Stimulated activated naive CD8-positive, alpha-beta T cell treated with anti-CD3 and anti-CD28 coated beads, Interleukin-15, amount 100 ng/mL, for 72 hours (primary cell): ENCODE results near the gene SP3.
A peak's percentile ranks its signal among the peaks of the same experiment; 100 is the strongest.

Experiments
- ATAC-seq: fragments of 150-1000 bp; cut with Tn5 transposase; 2 replicates; pipeline ENCODE4 v1.10.0; 2021; ENCODE audit warnings: mild to moderate bottlenecking, moderate library complexity
- DNase-seq, 2 donors: peaks; one replicate each; pipeline ENCODE4 v3.0.0; 2021 to 2022
- H3K27ac Mint-ChIP-seq, 2 donors: one replicate each; pipeline ENCODE4 v1.8.0; 2022; ENCODE audit warnings: mild to moderate bottlenecking in 2 of 2, mixed read lengths in 2 of 2, moderate library complexity in 2 of 2
- H3K27me3 Mint-ChIP-seq: one replicate; pipeline ENCODE4 v1.8.0; 2022; ENCODE audit warnings: mixed read lengths
- H3K4me1 Mint-ChIP-seq: one replicate; pipeline ENCODE4 v1.8.0; 2022; ENCODE audit warnings: mild to moderate bottlenecking, mixed read lengths
- H3K4me3 Mint-ChIP-seq, 2 donors: one replicate each; pipeline ENCODE4 v1.8.0; 2022; ENCODE audit warnings: mild to moderate bottlenecking in 2 of 2, mixed read lengths in 2 of 2, moderate library complexity in 1 of 2
- H3K9me3 Mint-ChIP-seq, 2 donors: one replicate each; pipeline ENCODE4 v1.8.0; 2022; ENCODE audit warnings: mixed read lengths in 2 of 2

SP3 gene

DNA sequence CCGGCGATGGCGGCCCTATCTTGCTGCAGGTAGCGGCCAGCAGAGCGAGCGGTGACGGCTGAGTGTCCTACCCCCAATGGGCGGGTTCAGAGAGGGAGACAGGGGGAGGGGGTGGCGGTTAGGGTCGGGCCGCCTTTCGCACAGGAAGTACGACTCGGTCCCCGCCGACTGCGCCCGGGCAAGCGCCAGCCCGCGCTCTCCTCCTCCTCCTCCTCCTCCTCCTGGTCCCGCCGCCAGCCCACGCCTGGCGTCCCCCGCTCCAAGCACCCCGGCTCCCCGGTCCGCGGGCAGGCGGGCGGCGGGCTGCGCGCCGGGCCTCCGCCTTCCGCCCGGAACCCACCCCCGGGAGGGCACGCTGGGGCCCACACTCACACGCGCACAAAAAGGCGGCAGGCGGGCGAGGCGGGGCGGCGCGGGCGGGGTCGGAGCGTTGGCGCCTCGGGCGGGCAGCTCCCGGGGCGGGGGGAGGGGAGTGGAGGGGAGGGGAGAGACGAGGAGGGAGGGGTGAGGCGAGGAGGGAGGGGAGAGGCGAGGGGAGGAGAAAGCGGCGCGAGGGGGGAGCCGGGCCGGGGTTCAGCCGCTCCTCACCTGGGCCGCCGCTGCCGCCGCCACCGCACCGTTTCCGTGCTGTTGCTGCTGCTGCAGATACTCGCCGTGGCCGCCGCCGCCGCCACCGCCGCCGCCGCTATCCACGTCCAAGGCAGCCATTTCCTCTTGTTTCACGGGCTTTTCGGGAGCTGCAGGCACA lies 1.2 kb downstream of the SP3 start:
- ATAC-seq = peak; percentile 79
- H3K9me3 Mint-ChIP-seq = no peaks in the 10 kb centered on the region
- H3K27me3 Mint-ChIP-seq = no peaks in the 10 kb centered on the region
- H3K4me1 Mint-ChIP-seq = peaks cover 31% of the 10 kb centered on the region
- peak overlapping the region; percentile 40 to 94 for H3K27ac Mint-ChIP-seq
- peak; percentile 92 to 93 for DNase-seq
- H3K4me3 Mint-ChIP-seq = peak overlapping the region; percentile 97

DNA sequence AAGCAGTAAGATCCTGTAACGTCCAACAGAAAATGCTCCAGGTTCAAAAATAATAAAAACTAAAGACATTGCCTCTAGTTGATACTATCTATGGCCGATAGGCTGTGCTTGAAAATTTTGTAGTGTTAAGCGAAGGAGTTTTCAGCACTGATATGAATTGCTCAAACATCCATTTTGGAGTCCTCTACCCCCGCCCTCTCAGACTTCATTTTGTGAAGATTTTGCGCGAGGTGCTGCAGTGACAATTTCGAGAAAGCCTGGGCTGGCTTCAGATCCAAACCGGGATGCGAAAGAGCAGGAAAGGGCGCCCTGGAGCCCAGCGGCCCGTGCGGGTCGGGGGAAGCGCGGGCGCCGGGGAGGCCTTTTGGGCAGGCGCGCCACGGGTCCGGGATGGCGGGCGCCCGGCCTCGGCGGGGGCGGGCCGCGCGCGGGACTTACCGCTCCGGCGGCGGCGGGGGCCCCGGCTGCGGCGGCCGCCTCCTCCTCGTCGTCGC lies 1.8 kb downstream of the SP3 start:
- ATAC-seq (peak; percentile 41), DNase-seq (peak in 1 of 2 donors; percentile 77)
- Mint-ChIP-seq H3K27me3 (no peaks in the 10 kb centered on the region), H3K9me3 (no peaks in the 10 kb centered on the region), H3K27ac (peak overlapping the region; percentile 98 to 100), H3K4me3 (peak overlapping the region; percentile 95 to 97), H3K4me1 (peaks cover 37% of the 10 kb centered on the region)

DNA sequence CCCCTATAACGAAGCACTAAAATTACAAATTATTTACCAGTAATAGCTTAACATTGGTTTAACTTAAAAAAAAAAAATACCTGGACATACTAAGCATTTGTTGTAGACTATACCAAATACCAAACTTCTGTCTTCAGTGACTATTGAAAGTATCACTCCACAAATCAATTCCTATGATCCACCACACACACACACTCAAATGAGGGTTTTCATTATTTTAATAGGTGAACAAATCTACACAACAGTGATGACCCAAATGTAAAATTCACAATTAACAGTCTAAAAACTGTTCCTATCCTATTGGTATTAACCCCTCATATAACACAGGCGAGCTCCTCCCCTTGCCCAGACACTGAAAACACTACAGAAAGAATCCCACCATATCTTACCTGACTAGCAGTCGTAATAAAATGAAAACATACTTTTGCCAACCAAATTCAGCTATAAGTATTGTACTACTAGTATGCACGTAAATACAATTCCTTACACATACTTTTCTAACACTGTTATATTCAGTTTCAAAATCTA lies 2.5 kb downstream of the SP3 start:
- H3K27me3 Mint-ChIP-seq = no peaks in the 10 kb centered on the region
- DNase-seq (no peak), ATAC-seq (no peak)
- H3K4me1 Mint-ChIP-seq = peaks cover 41% of the 10 kb centered on the region
- H3K9me3 Mint-ChIP-seq = no peaks in the 10 kb centered on the region
- peak overlapping the region; percentile 98 to 100 for H3K27ac Mint-ChIP-seq
- peak overlapping the region; percentile 95 to 97 for H3K4me3 Mint-ChIP-seq

DNA sequence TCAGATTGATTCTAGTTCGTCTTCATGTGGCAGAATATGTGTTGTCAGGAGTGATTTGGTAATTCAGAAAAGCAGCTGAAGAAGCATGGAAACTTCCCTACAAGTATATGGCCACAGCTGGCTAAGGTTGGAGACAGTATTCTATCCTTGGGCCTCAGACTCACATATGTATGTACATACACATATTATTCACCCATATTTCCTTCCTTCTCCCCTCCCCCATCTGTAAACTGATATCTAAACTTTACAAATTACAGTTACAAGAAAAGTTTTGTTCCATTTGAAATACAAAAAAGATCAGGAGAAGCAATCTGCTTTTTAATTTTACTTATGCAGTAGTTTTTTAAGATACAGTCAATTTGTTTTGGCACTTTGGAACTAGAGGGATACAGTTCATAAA lies 3.1 kb downstream of the SP3 start:
- Mint-ChIP-seq H3K4me3 (peak overlapping the region; percentile 95 to 97), H3K9me3 (no peaks in the 10 kb centered on the region), H3K27ac (peak overlapping the region; percentile 90 to 100), H3K27me3 (no peaks in the 10 kb centered on the region), H3K4me1 (peaks cover 47% of the 10 kb centered on the region)
- ATAC-seq (no peak), DNase-seq (no peak)

DNA sequence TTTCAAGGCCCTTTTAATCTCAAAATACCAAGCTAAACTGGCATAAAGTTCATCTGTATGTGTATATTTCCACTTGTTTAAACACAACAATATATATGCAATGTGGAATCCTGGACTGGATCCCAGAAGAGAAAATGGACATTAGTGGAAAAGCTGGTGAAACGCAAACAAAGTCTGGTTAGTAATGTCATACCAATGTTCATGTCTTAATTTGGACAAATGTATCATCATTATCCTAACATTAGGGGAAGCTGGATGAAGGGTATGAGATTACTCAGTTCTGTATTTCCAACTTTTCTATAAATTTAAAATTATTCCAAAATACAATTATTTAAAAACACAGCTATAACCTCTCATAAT lies 3.8 kb downstream of the SP3 start:
- no peaks in the 10 kb centered on the region for H3K9me3 Mint-ChIP-seq

DNA sequence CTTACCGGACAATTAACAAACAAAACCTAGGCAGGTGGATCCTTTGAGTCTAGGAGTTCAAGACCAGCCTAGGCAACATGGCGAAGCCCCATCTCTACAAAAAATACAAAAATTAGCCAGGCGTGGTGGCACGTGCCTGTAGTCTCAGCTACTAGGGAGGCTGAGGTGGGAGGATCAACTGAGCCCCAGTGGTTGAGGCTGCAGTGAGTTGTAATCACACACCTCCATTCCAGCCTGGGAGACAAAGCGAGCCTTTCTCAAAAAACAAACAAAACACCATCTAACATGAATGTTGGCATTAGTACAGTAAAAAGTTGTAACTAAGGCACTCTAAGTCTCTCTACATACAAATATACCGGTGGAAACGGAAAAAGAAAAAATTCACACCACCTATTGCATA lies 5.3 kb downstream of the SP3 start:
- no peaks in the 10 kb centered on the region for H3K27me3 Mint-ChIP-seq
- H3K4me1 Mint-ChIP-seq = peaks cover 54% of the 10 kb centered on the region
- no peak for DNase-seq
- peak overlapping the region in 1 of 2 donors; percentile 48 for H3K27ac Mint-ChIP-seq
- peak overlapping the region; percentile 74 to 83 for H3K4me3 Mint-ChIP-seq
- no peak for ATAC-seq
- H3K9me3 Mint-ChIP-seq = no peaks in the 10 kb centered on the region

More for the DNA sequence above, 3.8 kb downstream of the SP3 start:
- H3K27me3 Mint-ChIP-seq = no peaks in the 10 kb centered on the region
- DNase-seq = no peak
- no peak for ATAC-seq
- H3K27ac Mint-ChIP-seq = no peak overlapping the region
- peak overlapping the region; percentile 46 to 97 for H3K4me3 Mint-ChIP-seq
- peaks cover 47% of the 10 kb centered on the region for H3K4me1 Mint-ChIP-seq

DNA sequence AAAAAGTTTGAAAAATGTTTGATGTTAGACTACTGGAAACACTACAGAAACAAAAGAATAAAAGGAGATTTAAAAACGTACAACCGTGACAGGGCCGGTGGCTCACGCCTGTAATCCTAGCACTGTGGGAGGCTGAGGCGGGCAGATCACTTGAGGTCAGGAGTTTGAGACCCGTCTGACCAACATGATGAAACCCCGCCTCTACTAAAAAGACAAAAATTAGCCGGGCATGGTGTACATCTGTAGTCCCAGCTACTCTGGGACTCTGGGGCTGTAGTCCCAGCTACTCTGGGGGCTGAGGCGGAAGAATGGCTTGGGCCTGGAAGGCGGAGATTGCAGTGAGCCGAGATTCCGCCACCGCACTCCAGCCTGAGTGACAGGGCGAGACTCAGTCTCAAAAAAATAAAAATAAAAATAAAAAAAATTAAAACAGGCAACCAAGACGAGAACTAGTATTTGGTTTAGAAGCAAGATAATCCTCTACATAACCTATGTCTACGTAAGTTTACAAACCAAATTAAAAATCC lies 5.8 kb downstream of the SP3 start:
- H3K4me3 Mint-ChIP-seq = peak overlapping the region; percentile 75 to 83
- H3K27me3 Mint-ChIP-seq = no peaks in the 10 kb centered on the region
- peak overlapping the region; percentile 62 to 90 for H3K27ac Mint-ChIP-seq
- ATAC-seq (no peak), DNase-seq (no peak)
- H3K4me1 Mint-ChIP-seq = peaks cover 56% of the 10 kb centered on the region
- H3K9me3 Mint-ChIP-seq = no peaks in the 10 kb centered on the region

DNA sequence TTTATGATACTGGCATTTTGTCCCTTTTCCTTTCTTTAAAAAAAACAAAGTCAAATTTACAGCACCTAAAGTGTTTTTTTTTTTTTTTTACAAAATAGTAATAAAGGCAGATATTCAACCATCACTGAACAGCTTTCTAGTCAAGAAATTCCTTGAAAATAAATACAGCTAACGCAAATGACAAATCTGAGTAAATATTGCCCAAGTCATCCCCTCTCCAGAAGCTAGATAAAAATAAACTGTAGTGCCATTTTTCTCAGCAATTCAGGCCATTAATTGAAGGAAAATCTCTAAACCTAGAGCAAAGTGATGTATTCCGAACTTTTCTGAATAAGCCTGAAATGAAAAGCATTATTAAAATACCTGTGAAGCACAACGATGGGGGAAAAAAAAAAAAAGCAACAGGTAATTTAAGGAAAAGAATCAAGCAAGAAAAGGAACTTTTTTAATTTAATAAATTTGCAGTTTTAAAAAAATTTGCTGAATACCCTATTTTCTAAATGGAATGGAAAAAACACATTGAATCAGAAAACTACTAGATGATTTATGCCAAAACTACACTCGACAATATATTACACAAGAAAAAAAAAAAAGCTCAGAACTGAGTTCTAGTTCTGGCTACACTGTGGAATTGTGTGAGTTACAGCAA lies 6.9 kb downstream of the SP3 start:
- Mint-ChIP-seq H3K9me3 (no peaks in the 10 kb centered on the region), H3K4me1 (peaks cover 67% of the 10 kb centered on the region), H3K4me3 (peak overlapping the region; percentile 55 to 63), H3K27ac (no peak overlapping the region), H3K27me3 (no peaks in the 10 kb centered on the region)
- DNase-seq = no peak
- ATAC-seq = no peak

DNA sequence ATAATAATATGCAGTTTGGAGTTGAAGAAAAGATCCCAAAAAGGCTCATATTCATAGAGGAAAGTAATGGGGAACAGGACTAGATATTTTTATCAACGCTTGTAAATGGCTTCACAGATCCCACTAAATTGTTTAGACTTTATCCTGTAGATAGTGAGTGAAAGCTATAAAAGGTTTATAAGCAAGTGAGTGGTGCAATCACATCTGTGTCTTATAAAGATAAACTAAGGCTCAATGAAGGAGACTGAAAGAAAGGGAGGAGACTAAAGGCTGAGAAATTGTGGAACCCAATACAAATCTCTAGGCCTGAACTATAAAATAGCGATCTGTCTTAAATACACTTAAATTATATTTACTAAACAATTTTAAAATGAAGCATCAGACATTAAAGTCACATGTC lies 7.7 kb downstream of the SP3 start:
- no peak for DNase-seq
- H3K27me3 Mint-ChIP-seq = no peaks in the 10 kb centered on the region
- H3K4me1 Mint-ChIP-seq = peaks cover 75% of the 10 kb centered on the region
- H3K9me3 Mint-ChIP-seq = no peaks in the 10 kb centered on the region
- no peak for ATAC-seq
- H3K4me3 Mint-ChIP-seq = peak overlapping the region; percentile 13 to 47
- H3K27ac Mint-ChIP-seq = no peak overlapping the region

DNA sequence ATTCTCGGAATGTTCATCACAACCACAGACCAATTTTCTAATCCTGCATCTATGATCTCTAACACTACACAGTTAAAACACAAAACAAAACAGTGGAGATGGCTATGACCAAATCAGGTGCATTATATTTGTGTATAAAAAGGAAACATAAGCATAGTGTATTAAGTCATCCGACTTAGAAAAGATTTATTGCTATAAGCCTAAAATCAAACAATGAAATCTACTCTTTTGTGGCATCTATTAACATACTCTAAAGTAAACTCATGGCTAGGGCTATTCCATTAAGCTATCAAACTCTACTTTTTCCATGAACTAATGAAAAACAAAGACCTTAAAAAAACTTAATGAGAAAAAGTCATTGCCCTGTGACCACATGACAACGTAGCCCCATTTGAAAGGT lies 8.7 kb downstream of the SP3 start:
- Mint-ChIP-seq H3K27me3 (no peaks in the 10 kb centered on the region), H3K4me1 (peaks cover 86% of the 10 kb centered on the region), H3K9me3 (no peaks in the 10 kb centered on the region), H3K27ac (no peak overlapping the region), H3K4me3 (no peak overlapping the region)
- DNase-seq = no peak
- ATAC-seq = no peak

DNA sequence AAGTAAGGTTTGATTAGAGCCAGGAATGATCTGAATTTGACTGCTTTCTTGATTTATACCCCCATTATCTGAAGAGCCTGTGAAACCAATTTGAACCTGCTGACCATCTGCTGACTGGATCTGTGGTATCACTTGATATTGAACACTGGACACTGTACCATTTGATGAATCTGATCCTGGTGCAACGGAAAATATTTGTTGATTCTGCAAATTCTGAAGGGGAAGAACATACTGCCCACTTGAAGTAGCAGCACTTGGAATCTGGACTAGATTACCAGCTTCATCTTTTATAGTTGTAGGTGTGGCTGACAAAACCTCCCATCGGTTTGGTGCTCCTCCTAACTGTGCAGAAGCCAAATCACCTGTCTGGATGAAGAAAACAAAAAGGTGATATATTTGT lies 9.3 kb downstream of the SP3 start:
- ATAC-seq (no peak), DNase-seq (no peak)
- Mint-ChIP-seq H3K27ac (no peak overlapping the region), H3K4me3 (no peak overlapping the region), H3K4me1 (peaks cover 87% of the 10 kb centered on the region), H3K9me3 (no peaks in the 10 kb centered on the region), H3K27me3 (no peaks in the 10 kb centered on the region)

DNA sequence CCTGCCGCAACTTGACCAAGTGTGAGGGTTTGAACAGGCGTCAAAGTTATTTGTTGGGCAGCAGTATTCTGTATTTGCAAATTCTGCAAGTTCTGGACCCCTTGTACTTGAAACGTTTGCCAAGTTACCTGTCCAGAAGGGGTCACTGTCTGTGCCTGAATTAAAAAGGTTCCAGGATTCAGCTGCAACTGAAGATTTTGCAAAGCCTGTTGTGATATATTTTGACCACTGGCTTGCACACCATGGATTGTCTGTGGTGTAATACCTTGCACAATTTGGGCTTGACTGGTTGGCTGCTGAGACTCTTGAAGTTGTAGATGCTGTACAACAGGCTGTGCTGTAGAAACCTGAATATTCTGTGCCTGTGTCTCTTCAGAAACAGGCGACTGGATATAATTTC lies 10.2 kb downstream of the SP3 start:
- Mint-ChIP-seq H3K27ac (no peak overlapping the region), H3K27me3 (no peaks in the 10 kb centered on the region), H3K9me3 (no peaks in the 10 kb centered on the region), H3K4me1 (peaks cover 84% of the 10 kb centered on the region), H3K4me3 (no peak overlapping the region)
- ATAC-seq (no peak), DNase-seq (no peak)

DNA sequence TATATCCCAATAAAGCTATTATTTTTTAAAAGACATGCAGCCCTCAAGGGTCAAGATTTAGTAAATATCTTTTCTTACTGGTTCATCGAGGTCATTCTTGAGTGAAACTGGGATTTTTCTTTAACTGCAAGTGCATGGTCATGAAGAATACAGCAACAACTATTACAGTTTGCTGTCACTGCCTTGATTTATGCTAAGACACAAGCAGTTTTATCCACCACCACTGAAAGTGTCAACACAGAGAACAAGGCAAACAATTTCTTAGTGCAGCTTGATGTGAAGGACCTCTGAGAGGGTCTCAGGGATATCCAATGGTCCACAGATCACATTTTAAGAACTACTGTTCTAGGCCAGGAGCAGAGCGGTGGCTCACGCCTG lies 12.1 kb downstream of the SP3 start:
- peaks cover 71% of the 10 kb centered on the region for H3K4me1 Mint-ChIP-seq
- peak overlapping the region in 1 of 2 donors; percentile 49 for H3K4me3 Mint-ChIP-seq
- no peaks in the 10 kb centered on the region for H3K27me3 Mint-ChIP-seq
- peak; percentile 21 for ATAC-seq
- no peaks in the 10 kb centered on the region for H3K9me3 Mint-ChIP-seq
- peak overlapping the region; percentile 72 to 80 for H3K27ac Mint-ChIP-seq
- no peak for DNase-seq

DNA sequence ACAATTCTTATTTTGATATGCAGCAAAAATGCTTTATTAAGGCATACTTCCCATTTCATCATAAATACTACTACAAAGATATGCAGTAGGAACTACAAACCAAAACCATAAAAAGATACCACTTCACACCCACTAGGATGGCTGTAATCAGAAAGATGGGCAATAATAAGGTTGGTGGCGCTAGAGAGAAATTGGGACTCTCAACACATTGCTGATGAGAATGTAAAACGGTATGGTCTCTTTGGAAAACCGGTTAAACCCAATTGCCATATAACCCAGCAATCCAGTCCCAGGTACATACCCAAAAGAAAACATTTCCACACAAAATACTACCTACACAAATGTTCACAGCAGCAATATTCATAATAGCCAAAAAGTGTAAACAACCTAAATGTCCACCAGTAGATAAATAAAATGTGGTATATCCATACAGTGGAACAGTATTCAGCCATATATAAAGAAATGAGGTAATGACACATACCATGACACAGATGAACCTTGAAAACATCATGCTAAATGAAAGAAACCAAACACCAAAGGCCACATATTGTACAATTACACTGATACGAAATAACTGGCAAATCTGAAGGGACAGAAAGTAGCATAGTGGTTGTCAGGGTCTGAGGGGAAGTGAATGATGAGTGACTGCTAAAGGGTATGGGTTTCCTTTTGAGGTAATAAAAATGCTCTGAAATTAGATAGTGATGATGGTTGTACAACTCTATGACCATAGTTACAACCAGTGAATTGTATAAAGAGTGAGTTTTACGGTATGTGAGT lies 12.7 kb downstream of the SP3 start:
- Mint-ChIP-seq H3K4me1 (peaks cover 74% of the 10 kb centered on the region), H3K27me3 (no peaks in the 10 kb centered on the region), H3K4me3 (peak overlapping the region; percentile 1 to 49), H3K9me3 (no peaks in the 10 kb centered on the region), H3K27ac (peak overlapping the region in 1 of 2 donors; percentile 72)
- DNase-seq (no peak), ATAC-seq (peak; percentile 93)

DNA sequence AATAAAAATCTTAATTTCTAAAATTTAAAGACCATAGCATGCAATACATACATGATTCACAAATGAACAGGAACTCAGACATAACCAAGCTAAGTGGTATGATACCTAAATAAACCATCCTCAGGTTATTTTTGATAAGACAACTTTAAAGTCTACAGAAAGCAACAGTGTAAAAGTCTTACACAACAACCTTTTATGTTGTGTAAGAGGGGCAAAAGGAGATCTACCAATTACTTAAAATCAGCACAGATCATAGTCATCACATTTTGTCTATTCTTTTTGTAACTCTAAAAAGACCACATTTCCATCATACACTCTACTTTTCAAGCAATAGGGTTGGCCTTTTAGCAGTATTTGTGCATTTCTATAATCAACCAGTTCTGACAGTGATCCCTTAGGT lies 16.3 kb downstream of the SP3 start:
- Mint-ChIP-seq H3K27ac (no peak overlapping the region), H3K27me3 (no peaks in the 10 kb centered on the region), H3K4me1 (peaks cover 62% of the 10 kb centered on the region), H3K9me3 (no peaks in the 10 kb centered on the region), H3K4me3 (no peak overlapping the region)
- ATAC-seq (no peak), DNase-seq (no peak)
